GM10266 (cell line): ENCODE data around the gene LEF1.

ENCODE experiments used
- DNase-seq: peaks from one replicate; pipeline ENCODE4 v3.0.0; 2012; ENCODE audit errors: extremely low spot score
- TF ChIP-seq, protein P1 (sequence below): IDR thresholded peaks from 2 replicates; pipeline ENCODE4 v1.5.1; 2012; ENCODE audit warnings: mild to moderate bottlenecking, low read depth; ENCODE audit not compliant: control insufficient read depth, insufficient read depth; ENCODE audit errors: missing control alignments

The LEF1 gene

DNA sequence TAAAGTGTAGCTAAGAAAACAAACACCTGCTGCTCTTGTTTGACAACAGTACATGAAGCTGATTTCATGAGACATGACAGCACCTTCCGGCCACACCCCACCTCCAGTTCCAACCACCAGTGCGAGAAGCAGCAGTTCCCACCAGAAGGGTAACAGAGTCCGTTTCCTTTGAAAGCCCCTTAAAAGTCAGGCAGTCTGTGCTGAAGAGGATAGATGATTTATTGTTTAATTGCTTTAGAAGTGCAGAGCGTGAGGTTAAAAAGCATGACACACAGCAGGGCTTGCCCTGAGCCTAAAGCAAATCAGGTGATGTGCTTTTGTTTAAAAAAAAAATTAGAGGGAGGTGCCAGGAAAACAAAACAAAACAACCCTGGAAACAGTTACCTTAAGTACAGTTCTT lies 96.4 kb downstream of the LEF1 start:
- no peak for DNase-seq
- TF ChIP-seq, protein P1, sequence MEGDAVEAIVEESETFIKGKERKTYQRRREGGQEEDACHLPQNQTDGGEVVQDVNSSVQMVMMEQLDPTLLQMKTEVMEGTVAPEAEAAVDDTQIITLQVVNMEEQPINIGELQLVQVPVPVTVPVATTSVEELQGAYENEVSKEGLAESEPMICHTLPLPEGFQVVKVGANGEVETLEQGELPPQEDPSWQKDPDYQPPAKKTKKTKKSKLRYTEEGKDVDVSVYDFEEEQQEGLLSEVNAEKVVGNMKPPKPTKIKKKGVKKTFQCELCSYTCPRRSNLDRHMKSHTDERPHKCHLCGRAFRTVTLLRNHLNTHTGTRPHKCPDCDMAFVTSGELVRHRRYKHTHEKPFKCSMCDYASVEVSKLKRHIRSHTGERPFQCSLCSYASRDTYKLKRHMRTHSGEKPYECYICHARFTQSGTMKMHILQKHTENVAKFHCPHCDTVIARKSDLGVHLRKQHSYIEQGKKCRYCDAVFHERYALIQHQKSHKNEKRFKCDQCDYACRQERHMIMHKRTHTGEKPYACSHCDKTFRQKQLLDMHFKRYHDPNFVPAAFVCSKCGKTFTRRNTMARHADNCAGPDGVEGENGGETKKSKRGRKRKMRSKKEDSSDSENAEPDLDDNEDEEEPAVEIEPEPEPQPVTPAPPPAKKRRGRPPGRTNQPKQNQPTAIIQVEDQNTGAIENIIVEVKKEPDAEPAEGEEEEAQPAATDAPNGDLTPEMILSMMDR = no peak

DNA sequence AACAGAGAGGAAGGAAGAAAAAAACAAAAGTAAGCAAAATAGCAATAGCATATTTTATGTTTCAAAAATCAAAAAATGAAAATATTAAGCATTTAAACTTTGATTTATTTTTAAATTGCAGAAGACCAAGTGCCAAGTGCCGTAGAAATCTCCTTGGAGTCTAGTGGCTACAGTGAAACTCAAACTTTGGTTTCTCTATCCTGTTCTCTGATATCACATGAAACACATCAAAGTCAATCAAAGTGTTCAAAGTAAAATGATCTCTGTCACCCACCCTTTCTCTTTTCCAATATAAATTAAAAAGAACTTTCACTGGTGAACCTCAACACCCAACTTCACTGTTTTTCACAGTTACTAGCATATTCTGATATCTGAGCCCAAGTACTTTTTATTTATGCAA lies 98.0 kb downstream of the LEF1 start:
- TF ChIP-seq, protein P1 = no peak
- no peak for DNase-seq

DNA sequence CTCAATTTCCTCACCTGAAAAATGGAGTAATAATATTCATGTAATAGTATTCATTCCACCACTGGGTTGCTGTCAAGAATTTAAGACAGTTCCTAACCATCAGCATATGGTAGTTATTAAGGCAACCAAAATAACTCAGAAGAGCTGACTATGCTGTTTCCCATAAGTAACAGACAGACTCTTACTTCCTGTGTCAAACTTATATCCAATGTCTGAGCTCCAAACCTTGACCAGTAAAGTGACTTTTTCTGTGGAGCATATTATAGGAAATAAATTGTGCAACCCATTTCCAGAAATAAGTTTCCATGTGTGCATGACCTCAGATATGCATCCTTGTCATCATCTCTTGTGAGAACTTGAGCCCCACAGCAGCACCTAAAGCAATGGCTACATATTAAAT lies 100.3 kb downstream of the LEF1 start:
- no peak for DNase-seq
- TF ChIP-seq, protein P1 = no peak

DNA sequence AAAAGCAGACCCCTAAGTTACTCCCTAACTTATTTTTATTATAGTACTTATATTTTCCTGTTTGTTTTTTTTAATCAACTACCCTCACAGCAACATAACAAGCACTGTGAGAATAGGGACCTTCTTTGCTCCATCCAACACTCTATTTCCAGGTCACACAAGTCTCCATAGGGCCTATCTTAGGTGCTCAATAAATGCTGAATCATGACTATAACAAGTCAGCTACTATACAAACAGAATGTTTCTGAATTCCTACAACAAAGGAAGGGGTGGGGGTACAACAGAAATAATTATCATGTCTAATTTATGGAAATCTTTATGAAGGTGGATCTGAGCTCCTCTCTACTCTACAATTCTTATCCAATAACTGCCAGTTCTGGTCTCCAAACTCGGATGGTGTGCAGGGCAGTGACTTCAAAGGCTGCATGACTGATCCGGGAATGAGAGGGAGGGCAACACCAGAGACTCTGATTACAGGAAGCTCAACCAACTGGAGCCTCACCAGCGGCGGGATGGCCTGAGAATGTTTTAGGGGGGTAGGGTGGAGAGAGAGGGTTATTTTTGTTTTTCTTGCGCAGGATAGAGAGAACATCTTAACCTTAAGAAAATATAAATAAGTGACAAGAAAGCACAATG lies 107.9 kb downstream of the LEF1 start:
- no peak for DNase-seq
- TF ChIP-seq, protein P1 = no peak

DNA sequence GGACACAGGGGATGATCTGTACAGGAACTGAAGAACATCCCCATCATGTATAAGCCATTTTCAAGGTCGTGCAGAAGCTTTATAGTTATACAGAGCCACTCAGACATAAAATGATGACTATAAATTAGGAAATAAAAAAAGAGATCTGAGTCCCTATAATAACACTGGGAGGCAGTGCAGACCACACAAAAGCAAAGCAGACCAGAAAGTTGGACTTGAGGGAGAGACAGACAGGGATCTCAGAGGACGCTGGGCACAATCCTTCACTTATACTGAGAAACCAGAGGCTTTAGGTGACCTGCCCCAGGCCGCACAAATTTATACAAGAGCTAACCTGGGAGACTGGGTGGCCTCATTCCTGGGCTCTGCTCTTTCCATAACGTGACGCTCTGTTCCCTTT lies 108.6 kb downstream of the LEF1 start:
- TF ChIP-seq, protein P1 = no peak
- DNase-seq = no peak

DNA sequence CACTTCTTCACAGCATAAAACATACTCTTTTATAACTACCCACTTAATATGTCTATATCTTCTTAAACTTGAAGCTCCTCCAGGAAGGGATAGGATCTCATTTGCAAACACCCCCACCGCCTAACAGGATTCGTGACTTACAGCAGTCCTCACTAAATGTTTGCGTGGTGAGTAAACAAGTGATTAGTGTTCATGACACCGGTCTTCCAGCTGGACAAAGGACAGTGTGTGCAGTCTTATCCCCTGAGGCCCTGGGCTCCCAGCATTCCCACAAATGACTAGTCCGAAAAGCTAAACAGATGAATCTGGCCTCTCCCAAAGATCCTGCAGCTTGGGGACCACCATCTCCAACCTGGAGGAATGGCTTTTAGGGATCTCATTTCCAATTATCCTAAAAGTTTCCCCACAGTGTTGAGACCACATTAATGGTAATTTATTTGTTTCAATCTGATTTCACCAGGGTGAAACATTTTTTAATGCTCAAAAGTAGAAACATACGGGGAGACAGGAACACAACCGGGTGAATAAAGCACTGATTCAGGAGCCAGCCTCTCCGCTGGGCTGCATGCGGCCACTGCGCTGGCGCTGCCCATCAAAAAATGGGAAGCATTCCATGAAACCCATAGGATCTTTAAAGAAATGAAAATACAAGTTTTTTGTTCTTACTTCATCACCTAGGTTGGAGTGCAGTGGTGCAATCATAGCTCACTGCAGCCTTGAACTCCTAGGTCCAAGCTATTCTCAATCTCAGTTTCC lies 109.9 kb downstream of the LEF1 start:
- TF ChIP-seq, protein P1 = no peak
- no peak for DNase-seq

DNA sequence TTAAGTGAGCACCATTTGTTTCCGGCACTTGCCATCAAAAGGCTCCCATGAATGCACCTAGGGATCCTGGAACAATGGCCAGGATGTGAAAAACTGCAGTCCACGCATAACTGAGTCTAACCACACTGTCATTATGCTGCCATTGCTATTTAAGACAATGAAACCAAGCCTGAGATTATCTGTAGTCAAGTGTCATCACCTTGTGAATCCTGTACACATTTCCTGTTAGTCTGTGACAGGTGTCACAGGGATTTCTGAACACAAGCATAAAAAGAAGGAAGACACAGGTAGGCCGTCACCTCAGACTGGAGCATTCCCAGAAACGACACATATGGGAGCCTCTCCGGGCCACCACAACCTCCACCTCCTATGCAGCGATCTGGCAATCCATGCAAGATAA lies 112.3 kb downstream of the LEF1 start:
- TF ChIP-seq, protein P1 = no peak
- DNase-seq = no peak
